Measurements from ENCODE around the gene SCRN3.

SCRN3 gene

DNA sequence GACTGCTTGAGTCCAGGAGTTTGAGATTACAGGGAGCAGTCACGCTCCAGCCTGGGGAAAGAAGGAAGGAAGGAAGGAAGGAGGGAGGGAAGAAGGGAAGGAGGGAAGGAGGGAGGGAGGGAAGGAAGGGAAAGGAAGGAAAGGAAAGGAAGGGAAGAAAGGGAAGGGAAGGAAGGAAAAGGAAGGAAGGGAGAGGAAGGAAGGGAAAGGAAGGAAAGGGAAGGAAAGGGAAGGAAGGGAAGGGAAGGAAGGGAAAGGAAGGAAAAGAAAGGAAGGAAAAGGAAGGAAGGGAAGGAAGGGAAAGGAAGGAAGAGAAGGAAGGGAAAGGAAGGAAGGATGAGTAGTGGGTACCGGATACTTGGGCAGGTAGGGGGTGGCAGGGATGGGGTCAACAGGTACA is 59.0 kb downstream of the SCRN3 start:
- H3K4me3 ChIP-seq (ENCODE audit: low read depth, low read length): no peak overlapping the region
- TF ChIP-seq, protein P1, sequence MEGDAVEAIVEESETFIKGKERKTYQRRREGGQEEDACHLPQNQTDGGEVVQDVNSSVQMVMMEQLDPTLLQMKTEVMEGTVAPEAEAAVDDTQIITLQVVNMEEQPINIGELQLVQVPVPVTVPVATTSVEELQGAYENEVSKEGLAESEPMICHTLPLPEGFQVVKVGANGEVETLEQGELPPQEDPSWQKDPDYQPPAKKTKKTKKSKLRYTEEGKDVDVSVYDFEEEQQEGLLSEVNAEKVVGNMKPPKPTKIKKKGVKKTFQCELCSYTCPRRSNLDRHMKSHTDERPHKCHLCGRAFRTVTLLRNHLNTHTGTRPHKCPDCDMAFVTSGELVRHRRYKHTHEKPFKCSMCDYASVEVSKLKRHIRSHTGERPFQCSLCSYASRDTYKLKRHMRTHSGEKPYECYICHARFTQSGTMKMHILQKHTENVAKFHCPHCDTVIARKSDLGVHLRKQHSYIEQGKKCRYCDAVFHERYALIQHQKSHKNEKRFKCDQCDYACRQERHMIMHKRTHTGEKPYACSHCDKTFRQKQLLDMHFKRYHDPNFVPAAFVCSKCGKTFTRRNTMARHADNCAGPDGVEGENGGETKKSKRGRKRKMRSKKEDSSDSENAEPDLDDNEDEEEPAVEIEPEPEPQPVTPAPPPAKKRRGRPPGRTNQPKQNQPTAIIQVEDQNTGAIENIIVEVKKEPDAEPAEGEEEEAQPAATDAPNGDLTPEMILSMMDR (IDR thresholded peaks at IDR 0.05; ENCODE audit: low read depth, low read length): no peak

DNA sequence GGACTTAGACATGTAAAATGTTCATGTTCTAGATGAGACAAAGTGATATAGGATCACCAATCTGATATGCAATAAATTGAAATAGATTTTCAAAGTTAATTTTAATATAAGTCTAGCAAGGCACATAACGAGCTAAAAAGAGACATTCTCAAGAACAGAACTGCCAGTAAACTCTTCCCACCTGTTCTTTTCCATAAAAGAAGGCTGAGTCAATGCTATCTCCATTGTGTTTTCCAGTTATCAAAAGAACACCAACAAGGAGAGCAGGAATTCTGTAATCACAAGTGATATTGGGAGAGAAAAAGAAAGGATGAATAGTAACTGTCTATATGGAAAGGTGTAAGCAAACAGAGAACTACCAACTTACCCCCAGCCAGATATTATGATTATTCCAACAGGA is 65.7 kb downstream of the SCRN3 start:
- H3K4me3 ChIP-seq (ENCODE audit: low read depth, low read length): no peak overlapping the region
- TF ChIP-seq, protein P1 (IDR thresholded peaks at IDR 0.05; ENCODE audit: low read depth, low read length): no peak

DNA sequence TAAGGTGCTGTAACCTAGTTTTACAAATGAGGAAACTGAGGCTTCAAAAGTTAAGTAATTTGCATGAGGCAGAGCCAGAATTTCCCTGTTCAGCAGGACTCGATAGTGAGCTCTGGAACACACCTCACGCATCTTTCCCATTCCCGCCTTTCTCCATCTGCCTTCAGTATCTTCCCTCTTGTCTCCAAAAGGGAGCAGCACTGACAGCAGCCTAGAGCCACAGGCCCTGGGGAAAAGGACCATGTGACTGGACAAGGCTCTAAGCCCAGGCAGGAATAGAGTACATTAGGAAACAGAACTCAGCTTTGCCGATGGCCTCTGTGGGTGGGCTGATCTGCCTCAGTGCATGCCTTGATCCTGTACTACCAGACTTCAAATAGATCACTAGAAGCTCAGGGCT is 69.8 kb downstream of the SCRN3 start:
- H3K4me3 ChIP-seq (ENCODE audit: low read depth, low read length): no peak overlapping the region
- TF ChIP-seq, protein P1 (IDR thresholded peaks at IDR 0.05; ENCODE audit: low read depth, low read length): no peak

DNA sequence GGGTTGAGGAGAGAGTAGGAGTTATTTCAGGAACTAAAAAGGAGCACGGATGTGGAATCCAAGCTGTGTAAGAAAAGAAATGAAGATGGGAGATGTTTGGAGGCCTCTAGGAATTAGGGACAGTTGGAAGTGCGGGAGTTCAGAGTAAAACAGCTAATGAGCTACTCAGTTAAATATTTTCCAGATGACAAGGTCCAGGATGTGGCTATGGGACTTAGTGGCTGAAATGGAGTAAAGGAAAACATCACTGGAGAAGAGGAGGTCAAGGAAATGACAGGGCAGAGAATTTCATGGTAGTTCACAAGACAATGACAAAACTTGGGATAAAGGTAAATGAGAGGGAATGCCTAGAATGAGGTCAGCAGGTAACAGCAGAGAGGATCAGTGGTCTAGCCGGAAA is 78.3 kb downstream of the SCRN3 start:
- TF ChIP-seq, protein P1 (IDR thresholded peaks at IDR 0.05; ENCODE audit: low read depth, low read length): no peak
- no peak overlapping the region for H3K4me3 ChIP-seq (ENCODE audit: low read depth, low read length)

DNA sequence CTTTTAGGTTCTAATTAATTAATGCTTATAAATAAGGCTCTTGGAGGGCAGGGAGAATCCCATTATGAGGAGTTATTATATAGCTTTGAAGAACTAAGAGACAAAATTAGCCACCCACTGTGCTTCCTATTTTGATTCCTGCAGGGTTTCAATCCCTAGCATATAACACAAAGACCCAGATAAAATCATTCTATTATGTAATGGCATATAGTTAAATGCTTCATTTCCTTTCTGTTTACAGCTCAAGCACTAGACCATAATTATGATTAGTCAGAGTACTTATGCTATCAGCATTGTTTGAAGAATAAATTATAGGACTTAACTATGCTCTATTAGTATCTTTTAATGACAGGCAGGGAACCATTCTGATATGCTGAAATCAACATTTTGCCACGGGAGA is 82.2 kb downstream of the SCRN3 start:
- TF ChIP-seq, protein P1 (IDR thresholded peaks at IDR 0.05; ENCODE audit: low read depth, low read length): no peak
- H3K4me3 ChIP-seq (ENCODE audit: low read depth, low read length): no peak overlapping the region

All from WI38 (cell line).